WTC11 (cell line): ENCODE results near the gene DUOX1.

ENCODE experiments used
- GTF2I ChIP-seq: fragments of 250-450 bp; sonication (Bioruptor Pico); conservative IDR thresholded peaks from 2 replicates; pipeline ENCODE4 v1.4.0; 2021; ENCODE audit warnings: mild to moderate bottlenecking
- RELA ChIP-seq: sonication (generic); formaldehyde crosslinking; IDR thresholded peaks from 2 replicates; pipeline ENCODE4 v1.8.1; 2022; ENCODE audit warnings: missing genetic modification reagents, mild to moderate bottlenecking, borderline replicate concordance
- SP1 ChIP-seq: sonication (generic); formaldehyde crosslinking; conservative IDR thresholded peaks from 2 replicates; pipeline ENCODE4 v1.8.1; 2022; ENCODE audit warnings: missing genetic modification reagents
- ZNF263 ChIP-seq: sonication (generic); formaldehyde crosslinking; IDR thresholded peaks from 2 replicates; pipeline ENCODE4 v1.8.1; 2022; ENCODE audit warnings: low read depth, mild to moderate bottlenecking, moderate library complexity, missing genetic modification reagents
- TF ChIP-seq, protein P1 (sequence below): fragments of 200-600 bp; IDR thresholded peaks from 2 replicates; pipeline ENCODE4 v1.8.0; 2022; ENCODE audit warnings: antibody characterized with exemption
- TF ChIP-seq, protein P2 (sequence below): sonication (generic); formaldehyde crosslinking; IDR thresholded peaks from 2 replicates; pipeline ENCODE4 v1.8.0; 2022; ENCODE audit warnings: mild to moderate bottlenecking, missing genetic modification reagents
- TF ChIP-seq, protein P3 (sequence below): sonication (generic); formaldehyde crosslinking; IDR thresholded peaks from 2 replicates; pipeline ENCODE4 v1.8.1; 2022; ENCODE audit warnings: low read depth, missing genetic modification reagents, borderline replicate concordance

DNA sequence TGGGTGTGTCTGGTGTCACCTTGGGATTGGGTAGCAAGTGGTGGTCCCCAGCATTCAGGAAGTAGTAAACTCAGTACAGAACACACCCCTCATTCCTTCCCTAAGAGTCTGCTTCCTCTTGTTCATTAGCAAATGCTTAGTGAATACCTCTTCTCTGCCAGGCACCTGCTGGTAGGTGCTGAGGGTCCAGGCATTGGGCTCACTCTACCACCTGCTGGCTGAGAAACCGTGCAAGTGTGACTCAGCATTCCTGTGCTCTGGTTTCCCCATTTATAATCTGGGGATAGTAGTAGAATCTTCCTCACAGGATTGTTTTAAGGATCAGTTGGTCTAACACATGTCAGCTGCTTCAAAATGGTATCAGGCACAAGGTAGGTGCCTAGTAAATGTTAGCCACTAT is 53.2 kb downstream of the DUOX1 start:
- TF ChIP-seq, protein P1, sequence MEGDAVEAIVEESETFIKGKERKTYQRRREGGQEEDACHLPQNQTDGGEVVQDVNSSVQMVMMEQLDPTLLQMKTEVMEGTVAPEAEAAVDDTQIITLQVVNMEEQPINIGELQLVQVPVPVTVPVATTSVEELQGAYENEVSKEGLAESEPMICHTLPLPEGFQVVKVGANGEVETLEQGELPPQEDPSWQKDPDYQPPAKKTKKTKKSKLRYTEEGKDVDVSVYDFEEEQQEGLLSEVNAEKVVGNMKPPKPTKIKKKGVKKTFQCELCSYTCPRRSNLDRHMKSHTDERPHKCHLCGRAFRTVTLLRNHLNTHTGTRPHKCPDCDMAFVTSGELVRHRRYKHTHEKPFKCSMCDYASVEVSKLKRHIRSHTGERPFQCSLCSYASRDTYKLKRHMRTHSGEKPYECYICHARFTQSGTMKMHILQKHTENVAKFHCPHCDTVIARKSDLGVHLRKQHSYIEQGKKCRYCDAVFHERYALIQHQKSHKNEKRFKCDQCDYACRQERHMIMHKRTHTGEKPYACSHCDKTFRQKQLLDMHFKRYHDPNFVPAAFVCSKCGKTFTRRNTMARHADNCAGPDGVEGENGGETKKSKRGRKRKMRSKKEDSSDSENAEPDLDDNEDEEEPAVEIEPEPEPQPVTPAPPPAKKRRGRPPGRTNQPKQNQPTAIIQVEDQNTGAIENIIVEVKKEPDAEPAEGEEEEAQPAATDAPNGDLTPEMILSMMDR, result no peak
- TF ChIP-seq RELA (no peak), ZNF263 (no peak), GTF2I (CRISPR knock-in tag) (no peak), SP1 (CRISPR knock-in tag) (no peak)
- TF ChIP-seq, protein P2, sequence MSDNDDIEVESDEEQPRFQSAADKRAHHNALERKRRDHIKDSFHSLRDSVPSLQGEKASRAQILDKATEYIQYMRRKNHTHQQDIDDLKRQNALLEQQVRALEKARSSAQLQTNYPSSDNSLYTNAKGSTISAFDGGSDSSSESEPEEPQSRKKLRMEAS (CRISPR knock-in tag), result no peak
- TF ChIP-seq, protein P3, sequence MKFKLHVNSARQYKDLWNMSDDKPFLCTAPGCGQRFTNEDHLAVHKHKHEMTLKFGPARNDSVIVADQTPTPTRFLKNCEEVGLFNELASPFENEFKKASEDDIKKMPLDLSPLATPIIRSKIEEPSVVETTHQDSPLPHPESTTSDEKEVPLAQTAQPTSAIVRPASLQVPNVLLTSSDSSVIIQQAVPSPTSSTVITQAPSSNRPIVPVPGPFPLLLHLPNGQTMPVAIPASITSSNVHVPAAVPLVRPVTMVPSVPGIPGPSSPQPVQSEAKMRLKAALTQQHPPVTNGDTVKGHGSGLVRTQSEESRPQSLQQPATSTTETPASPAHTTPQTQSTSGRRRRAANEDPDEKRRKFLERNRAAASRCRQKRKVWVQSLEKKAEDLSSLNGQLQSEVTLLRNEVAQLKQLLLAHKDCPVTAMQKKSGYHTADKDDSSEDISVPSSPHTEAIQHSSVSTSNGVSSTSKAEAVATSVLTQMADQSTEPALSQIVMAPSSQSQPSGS (CRISPR knock-in tag), result no peak
